Measurements from ENCODE around the gene LAMP5. TPM values are rescaled to one million over a fixed set of nuclear protein-coding genes. Genes with fewer than 3 reads are reported as not detected.

LAMP5 gene
- polyA plus RNA-seq, 1 donor (not counting 4 experiments of a cell fraction or from before 2014, with no cell fraction given) = not detected

DNA sequence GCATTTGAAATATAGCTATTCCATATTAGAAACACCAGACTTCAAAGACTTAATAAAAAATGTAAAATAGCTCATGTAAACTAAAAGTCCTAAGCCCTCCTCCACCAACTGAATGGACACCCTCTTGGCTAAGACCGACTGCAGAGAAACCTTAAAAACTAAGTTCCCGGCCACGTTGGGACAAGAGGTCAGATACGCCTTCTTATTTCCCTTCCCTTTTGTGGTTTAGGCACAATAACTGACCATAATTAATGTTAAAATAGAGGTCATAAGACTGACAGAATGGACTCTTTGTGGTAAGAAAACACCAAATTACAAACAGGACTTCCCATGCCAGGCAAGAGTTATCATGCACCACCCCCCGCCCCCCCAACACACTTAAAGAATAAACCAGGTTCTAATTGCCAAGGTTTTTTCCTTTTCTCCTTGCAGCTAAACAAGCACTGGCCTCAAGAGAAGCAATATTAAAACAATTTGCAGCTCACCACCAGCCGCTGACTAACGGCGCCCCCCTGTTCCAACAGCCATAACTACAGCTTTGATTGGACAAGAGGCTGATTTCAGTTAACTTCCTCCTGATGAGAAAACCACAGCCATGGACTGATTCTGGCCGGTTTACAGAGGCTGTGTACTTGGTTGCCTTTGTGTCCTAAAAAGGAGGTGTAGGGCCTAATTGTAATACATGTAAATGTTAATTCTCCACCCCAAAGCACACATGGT is 10.7 kb upstream of the LAMP5 start:
- H3K27me3 ChIP-seq (ENCODE audit: control insufficient read depth, extremely low read depth, insufficient read depth, low read length) = peaks cover 34% of the 10 kb centered on the region
- H3K27ac ChIP-seq (ENCODE audit: control insufficient read depth, insufficient read depth, low read length) = no peak overlapping the region
- H3K9me1 ChIP-seq (ENCODE audit: control insufficient read depth, extremely low read depth, insufficient read depth, low read length) = no peaks in the 10 kb centered on the region
- TF ChIP-seq EZH2 (IDR thresholded peaks at IDR 0.05; ENCODE audit: low read length) = no peak
- no peak overlapping the region for H3K4me3 ChIP-seq (ENCODE audit: control insufficient read depth in 2 of 3, extremely low read depth in 1 of 3, insufficient read depth in 2 of 3, low read depth in 1 of 3, low read length in 3 of 3)
- no peaks in the 10 kb centered on the region for H3K79me2 ChIP-seq (ENCODE audit: control insufficient read depth, insufficient read depth, low read length)
- H3K4me1 ChIP-seq (ENCODE audit: control insufficient read depth, extremely low read depth, insufficient read depth, low read length) = no peaks in the 10 kb centered on the region
- H2AFZ ChIP-seq (ENCODE audit: control insufficient read depth, low read length) = no peak overlapping the region
- DNase-seq (ENCODE audit: low read depth, low spot score) (no peak), FAIRE-seq (no peak)
- no peaks in the 10 kb centered on the region for H4K20me1 ChIP-seq (ENCODE audit: control insufficient read depth, extremely low read depth, insufficient read depth, low read length)
- H3K9me3 ChIP-seq (ENCODE audit: control insufficient read depth, low read depth, low read length) = no peaks in the 10 kb centered on the region
- dilution Hi-C loops (cut with MboI; ENCODE audit: extremely low pct_ligation_motif_present, low sequenced_read_pairs) = no loop called here
- H3K9ac ChIP-seq (ENCODE audit: control insufficient read depth, extremely low read depth, insufficient read depth, low read length) = no peak overlapping the region
- H3K4me2 ChIP-seq (ENCODE audit: control insufficient read depth, extremely low read depth, insufficient read depth, low read depth, low read length) = no peak overlapping the region
- H3K36me3 ChIP-seq (ENCODE audit: control insufficient read depth in 2 of 2, extremely low read depth in 1 of 2, insufficient read depth in 2 of 2, low read length in 2 of 2) = no peaks in the 10 kb centered on the region

DNA sequence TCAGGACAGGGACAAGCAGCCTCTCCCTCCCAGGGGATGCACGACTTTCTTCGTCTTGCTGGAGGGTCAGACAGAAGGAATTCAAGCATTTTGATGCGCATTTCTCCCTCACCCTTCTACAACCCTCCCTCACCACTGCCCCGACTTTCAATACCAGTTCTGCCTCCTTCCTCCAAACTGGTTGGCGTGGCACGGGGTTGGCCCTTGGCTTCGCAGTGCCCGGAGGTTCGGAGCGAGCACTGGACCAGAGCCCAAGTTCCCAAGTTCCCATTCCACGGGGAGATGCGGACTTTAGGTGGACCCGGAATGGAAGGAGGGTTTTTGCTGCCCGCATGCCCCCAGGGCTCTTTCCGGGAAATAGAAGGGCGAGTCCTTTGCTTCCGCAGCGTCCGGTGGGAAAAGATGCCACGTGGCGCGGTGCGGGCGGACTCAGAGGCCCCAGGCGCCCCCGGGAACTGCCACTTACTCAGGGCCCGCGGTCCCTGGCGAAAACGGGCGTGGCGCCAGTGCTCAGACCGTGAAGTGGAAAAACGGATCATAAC is 8.0 kb upstream of the LAMP5 start:
- dilution Hi-C loops (cut with MboI; ENCODE audit: extremely low pct_ligation_motif_present, low sequenced_read_pairs) = no loop called here
- DNase-seq (ENCODE audit: low read depth, low spot score) = no peak
- no peaks in the 10 kb centered on the region for H4K20me1 ChIP-seq (ENCODE audit: control insufficient read depth, extremely low read depth, insufficient read depth, low read length)
- H2AFZ ChIP-seq (ENCODE audit: control insufficient read depth, low read length) = no peak overlapping the region
- H3K36me3 ChIP-seq (ENCODE audit: control insufficient read depth in 2 of 2, extremely low read depth in 1 of 2, insufficient read depth in 2 of 2, low read length in 2 of 2) = no peaks in the 10 kb centered on the region
- H3K27me3 ChIP-seq (ENCODE audit: control insufficient read depth, extremely low read depth, insufficient read depth, low read length) = peaks cover 47% of the 10 kb centered on the region
- no peak overlapping the region for H3K4me2 ChIP-seq (ENCODE audit: control insufficient read depth, extremely low read depth, insufficient read depth, low read depth, low read length)
- no peak overlapping the region for H3K27ac ChIP-seq (ENCODE audit: control insufficient read depth, insufficient read depth, low read length)
- no peak overlapping the region for H3K4me3 ChIP-seq (ENCODE audit: control insufficient read depth in 2 of 3, extremely low read depth in 1 of 3, insufficient read depth in 2 of 3, low read depth in 1 of 3, low read length in 3 of 3)
- no peaks in the 10 kb centered on the region for H3K9me3 ChIP-seq (ENCODE audit: control insufficient read depth, low read depth, low read length)
- H3K9ac ChIP-seq (ENCODE audit: control insufficient read depth, extremely low read depth, insufficient read depth, low read length) = no peak overlapping the region
- no peaks in the 10 kb centered on the region for H3K9me1 ChIP-seq (ENCODE audit: control insufficient read depth, extremely low read depth, insufficient read depth, low read length)
- no peaks in the 10 kb centered on the region for H3K79me2 ChIP-seq (ENCODE audit: control insufficient read depth, insufficient read depth, low read length)
- no peaks in the 10 kb centered on the region for H3K4me1 ChIP-seq (ENCODE audit: control insufficient read depth, extremely low read depth, insufficient read depth, low read length)
- FAIRE-seq = no peak
- TF ChIP-seq, protein P1, sequence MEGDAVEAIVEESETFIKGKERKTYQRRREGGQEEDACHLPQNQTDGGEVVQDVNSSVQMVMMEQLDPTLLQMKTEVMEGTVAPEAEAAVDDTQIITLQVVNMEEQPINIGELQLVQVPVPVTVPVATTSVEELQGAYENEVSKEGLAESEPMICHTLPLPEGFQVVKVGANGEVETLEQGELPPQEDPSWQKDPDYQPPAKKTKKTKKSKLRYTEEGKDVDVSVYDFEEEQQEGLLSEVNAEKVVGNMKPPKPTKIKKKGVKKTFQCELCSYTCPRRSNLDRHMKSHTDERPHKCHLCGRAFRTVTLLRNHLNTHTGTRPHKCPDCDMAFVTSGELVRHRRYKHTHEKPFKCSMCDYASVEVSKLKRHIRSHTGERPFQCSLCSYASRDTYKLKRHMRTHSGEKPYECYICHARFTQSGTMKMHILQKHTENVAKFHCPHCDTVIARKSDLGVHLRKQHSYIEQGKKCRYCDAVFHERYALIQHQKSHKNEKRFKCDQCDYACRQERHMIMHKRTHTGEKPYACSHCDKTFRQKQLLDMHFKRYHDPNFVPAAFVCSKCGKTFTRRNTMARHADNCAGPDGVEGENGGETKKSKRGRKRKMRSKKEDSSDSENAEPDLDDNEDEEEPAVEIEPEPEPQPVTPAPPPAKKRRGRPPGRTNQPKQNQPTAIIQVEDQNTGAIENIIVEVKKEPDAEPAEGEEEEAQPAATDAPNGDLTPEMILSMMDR (optimal IDR thresholded peaks at IDR 0.05 in 1 of 3, IDR thresholded peaks at IDR 0.05 in 1 of 3, conservative IDR thresholded peaks at IDR 0.05 in 1 of 3; ENCODE audit: extremely low read depth in 1 of 3, insufficient read depth in 2 of 3, low read length in 3 of 3) = no peak
- TF ChIP-seq EZH2 (IDR thresholded peaks at IDR 0.05; ENCODE audit: low read length) = no peak
